GM23338 (cell line): ENCODE results near the gene CCR7. TPM values are rescaled to one million over a fixed set of nuclear protein-coding genes. Genes with fewer than 3 reads are reported as not detected.

ENCODE experiments used
- ATAC-seq: fragments of 200-7000 bp; cut with Tn5 transposase; 3 replicates; pipeline ENCODE4 v1.9.1; 2020
- DNase-seq: peaks from one replicate; pipeline ENCODE4 v3.0.0-alpha.2; 2015; ENCODE audit warnings: low spot score
- H2AFZ ChIP-seq: fragments of 200-600 bp; sonication (generic); 2 replicates; pipeline ENCODE4 v1.8.0; 2016; ENCODE audit warnings: antibody characterized with exemption, mild to moderate bottlenecking, moderate library complexity
- H3F3A ChIP-seq: fragments of 200-600 bp; sonication (generic); replicated peaks from 2 replicates; pipeline ENCODE4 v1.8.0; 2017; ENCODE audit warnings: antibody characterized with exemption, mixed run types, low read depth
- H3K27ac ChIP-seq: fragments of 200-600 bp; sonication (generic); 2 replicates; pipeline ENCODE4 v1.6.1; 2016; ENCODE audit warnings: low read depth
- H3K27me3 ChIP-seq: fragments of 200-600 bp; sonication (generic); 2 replicates; pipeline ENCODE4 v1.8.0; 2016; ENCODE audit warnings: mild to moderate bottlenecking, mixed run types, moderate library complexity; ENCODE audit not compliant: insufficient read depth
- H3K36me3 ChIP-seq: fragments of 200-600 bp; sonication (generic); 2 replicates; pipeline ENCODE4 v1.8.0; 2016; ENCODE audit warnings: mild to moderate bottlenecking; ENCODE audit not compliant: insufficient read depth
- H3K4me1 ChIP-seq: fragments of 200-600 bp; sonication (generic); 2 replicates; pipeline ENCODE4 v1.8.0; 2016; ENCODE audit warnings: mild to moderate bottlenecking, moderate library complexity; ENCODE audit not compliant: insufficient read depth
- H3K4me2 ChIP-seq: fragments of 200-600 bp; sonication (generic); 2 replicates; pipeline ENCODE4 v1.7.1; 2017; ENCODE audit warnings: mixed run types
- H3K4me3 ChIP-seq: fragments of 200-600 bp; sonication (generic); 2 replicates; pipeline ENCODE4 v1.6.1; 2016; ENCODE audit warnings: mixed run types
- H3K79me2 ChIP-seq: fragments of 200-600 bp; sonication (generic); replicated peaks from 2 replicates; pipeline ENCODE4 v1.8.0; 2017; ENCODE audit warnings: mild to moderate bottlenecking; ENCODE audit not compliant: insufficient read depth
- H3K9me2 ChIP-seq: fragments of 200-600 bp; sonication (generic); 2 replicates; pipeline ENCODE4 v1.8.0; 2017; ENCODE audit not compliant: insufficient read depth
- H4K20me1 ChIP-seq: fragments of 200-600 bp; sonication (generic); replicated peaks from 2 replicates; pipeline ENCODE4 v1.8.0; 2017; ENCODE audit warnings: mild to moderate bottlenecking; ENCODE audit not compliant: insufficient read depth
- H3K27ac Mint-ChIP-seq: 2 replicates; pipeline ENCODE4 v1.8.0; 2020; ENCODE audit warnings: inconsistent platforms, mild to moderate bottlenecking, moderate library complexity, mixed read lengths
- H3K27me3 Mint-ChIP-seq: 3 replicates; pipeline ENCODE4 v1.8.0; 2022; ENCODE audit warnings: low read depth, mild to moderate bottlenecking, moderate library complexity, mixed read lengths, inconsistent platforms; ENCODE audit not compliant: insufficient read depth, poor library complexity
- H3K36me3 Mint-ChIP-seq: 3 replicates; pipeline ENCODE4 v1.8.0; 2021; ENCODE audit warnings: low read depth, mild to moderate bottlenecking, inconsistent platforms, moderate library complexity, mixed read lengths
- H3K4me1 Mint-ChIP-seq: 3 replicates; pipeline ENCODE4 v1.8.0; 2020; ENCODE audit warnings: mild to moderate bottlenecking, inconsistent platforms, mixed read lengths
- H3K4me3 Mint-ChIP-seq: 3 replicates; pipeline ENCODE4 v1.8.0; 2021; ENCODE audit warnings: moderate library complexity, mild to moderate bottlenecking, inconsistent platforms, mixed read lengths
- H3K9me3 Mint-ChIP-seq: 3 replicates; pipeline ENCODE4 v1.8.0; 2020; ENCODE audit warnings: moderate library complexity, mild to moderate bottlenecking, inconsistent platforms, mixed read lengths
- CREB1 ChIP-seq: fragments of 250-450 bp; sonication (Bioruptor Pico); IDR thresholded peaks from 2 replicates; pipeline ENCODE4 v1.5.0; 2020; ENCODE audit warnings: low read depth, mild to moderate bottlenecking, moderate library complexity
- CTCF ChIP-seq, 2 experiments: fragments of 200-600 bp in 1 of 2; sonication (generic) in 1 of 2; conservative IDR thresholded peaks; 2 replicates each; pipeline versions ENCODE4 v1.5.1 to v1.6.1; 2016 to 2017; ENCODE audit warnings: antibody characterized with exemption in 2 of 2, low read depth in 2 of 2, mild to moderate bottlenecking in 2 of 2, moderate library complexity in 1 of 2
- ETS1 ChIP-seq: IDR thresholded peaks from 2 replicates; pipeline ENCODE4 v1.6.1; 2016; ENCODE audit warnings: antibody characterized with exemption
- EZH2 ChIP-seq: fragments of 200-600 bp; sonication (generic); IDR thresholded peaks from one replicate; pipeline ENCODE4 v1.8.0; 2017; ENCODE audit warnings: antibody characterized with exemption, mild to moderate bottlenecking, low read depth; ENCODE audit not compliant: unreplicated experiment
- EZH2phosphoT487 ChIP-seq: fragments of 200-600 bp; sonication (generic); IDR thresholded peaks from one replicate; pipeline ENCODE4 v1.8.1; 2018; ENCODE audit warnings: antibody characterized with exemption; ENCODE audit not compliant: unreplicated experiment
- JUNB ChIP-seq: IDR thresholded peaks from one replicate; pipeline ENCODE4 v1.6.1; 2016; ENCODE audit warnings: antibody characterized with exemption; ENCODE audit not compliant: unreplicated experiment
- NANOG ChIP-seq: IDR thresholded peaks from 2 replicates; pipeline ENCODE4 v1.6.1; 2016; ENCODE audit warnings: antibody characterized with exemption, borderline replicate concordance
- POLR2AphosphoS5 ChIP-seq: IDR thresholded peaks from 2 replicates; pipeline ENCODE4 v1.6.1; 2016; ENCODE audit warnings: antibody characterized with exemption, low read depth
- REST ChIP-seq: IDR thresholded peaks from one replicate; pipeline ENCODE4 v1.6.1; 2018; ENCODE audit warnings: antibody characterized with exemption; ENCODE audit not compliant: unreplicated experiment
- STAT1 ChIP-seq: IDR thresholded peaks from one replicate; pipeline ENCODE4 v1.6.1; 2016; ENCODE audit warnings: antibody characterized with exemption; ENCODE audit not compliant: unreplicated experiment
- ZNF114 ChIP-seq: fragments of 250-450 bp; sonication (Bioruptor Pico); IDR thresholded peaks from 2 replicates; pipeline ENCODE4 v1.5.0; 2020; ENCODE audit warnings: mild to moderate bottlenecking, moderate library complexity
- ZNF331 ChIP-seq: fragments of 250-450 bp; sonication (Bioruptor Pico); IDR thresholded peaks from 2 replicates; pipeline ENCODE4 v1.5.0; 2020; ENCODE audit warnings: low read depth, mild to moderate bottlenecking, moderate library complexity
- ZNF462 ChIP-seq: fragments of 250-450 bp; sonication (Bioruptor Pico); IDR thresholded peaks from 2 replicates; pipeline ENCODE4 v1.5.0; 2020; ENCODE audit warnings: mild to moderate bottlenecking, moderate library complexity
- polyA plus RNA-seq: library from polyadenylated mRNA; unstranded; fragments of >200 nt; fragmentation: Nextera tagmentation; extraction: Ambion mirVana; gene quantifications from 2 replicates; pipeline ENCODE4 v1.2.1, GENCODE V29; 2016
- total RNA-seq: library from RNA; depleted of rRNA; stranded (reverse); fragments of >200 nt; shearing (Covaris generic); gene quantifications from 2 replicates; pipeline ENCODE4 v1.2.3, GENCODE V29; 2014

The CCR7 gene
- total and polyA plus RNA-seq, 2 experiments from 2014 or later = 0.37 to 0.59 TPM

GRCh38 chr17:40538019-40538935 is 27.0 kb downstream of the CCR7 start:
- no peak overlapping the region for H3K4me3 Mint-ChIP-seq
- H3K36me3 ChIP-seq = no peaks in the 10 kb centered on the region
- no peaks in the 10 kb centered on the region for H3F3A ChIP-seq
- H3K9me2 ChIP-seq = no peaks in the 10 kb centered on the region
- H3K4me2 ChIP-seq = no peak overlapping the region
- no peak overlapping the region for H2AFZ ChIP-seq
- H3K79me2 ChIP-seq = no peaks in the 10 kb centered on the region
- no peak overlapping the region for H3K27ac ChIP-seq
- peaks cover 7% of the 10 kb centered on the region for H3K4me1 ChIP-seq
- no peaks in the 10 kb centered on the region for H4K20me1 ChIP-seq
- DNase-seq (no peak), ATAC-seq (no peak)
- no peaks in the 10 kb centered on the region for H3K36me3 Mint-ChIP-seq
- peaks cover 23% of the 10 kb centered on the region for H3K27me3 Mint-ChIP-seq
- H3K4me1 Mint-ChIP-seq = peaks cover 24% of the 10 kb centered on the region
- TF ChIP-seq CTCF (conservative IDR thresholded peaks at IDR 0.05; ENCODE audit: low read depth in 2 of 2) (no peak), ZNF114 (CRISPR knock-in tag) (no peak), STAT1 (no peak), ETS1 (no peak), CREB1 (CRISPR knock-in tag) (no peak), NANOG (no peak), ZNF462 (CRISPR knock-in tag) (no peak), EZH2 (no peak), ZNF331 (no peak), JUNB (no peak), EZH2phosphoT487 (no peak), REST (no peak), POLR2AphosphoS5 (no peak)
- no peaks in the 10 kb centered on the region for H3K27me3 ChIP-seq
- no peak overlapping the region for H3K4me3 ChIP-seq
- no peaks in the 10 kb centered on the region; the same call in 2 of the 3 replicates for H3K9me3 Mint-ChIP-seq
- no peak overlapping the region for H3K27ac Mint-ChIP-seq
